Measurements from ENCODE around the gene CDK11A. TPM values are rescaled to one million over a fixed set of nuclear protein-coding genes. Genes with fewer than 3 reads are reported as not detected.
"Not testable (repeated sequence)": the region's sequence is repeated elsewhere in the genome, so short reads cannot be mapped to it uniquely, and the experiment has no call there.

The CDK11A gene
- total RNA-seq, 1 donor from 2014 or later, result 16.7 TPM

GRCh38 chr1:1674806-1675205 lies 49.4 kb downstream of the CDK11A start:
- H3K9ac ChIP-seq (ENCODE audit: low read depth in 1 of 3, low read length in 3 of 3); H3K9me3 ChIP-seq (ENCODE audit: control insufficient read depth in 3 of 3, low read length in 3 of 3); H3K4me3 ChIP-seq (ENCODE audit: low read length in 3 of 3); H3K27ac ChIP-seq (ENCODE audit: low read depth, low read length); H3K27me3 ChIP-seq (ENCODE audit: control insufficient read depth in 3 of 3, insufficient read depth in 3 of 3, low read length in 3 of 3): not testable (repeated sequence)
- H3K4me1 ChIP-seq (ENCODE audit: control insufficient read depth in 3 of 3, insufficient read depth in 3 of 3, low read length in 3 of 3), result peaks cover 5 to 11% (median 7%) of the 10 kb centered on the region in 3 donors
- H3K36me3 ChIP-seq (ENCODE audit: control insufficient read depth in 3 of 3, insufficient read depth in 3 of 3, low read length in 3 of 3), result peaks cover 12 to 18% (median 16%) of the 10 kb centered on the region in 3 donors

GRCh38 chr1:1672181-1672965 lies 51.8 kb downstream of the CDK11A start:
- no peaks in the 10 kb centered on the region for H3K9me3 ChIP-seq (ENCODE audit: control insufficient read depth in 3 of 3, low read length in 3 of 3)
- H3K27ac ChIP-seq (ENCODE audit: low read depth, low read length), result no peak overlapping the region
- H3K4me1 ChIP-seq (ENCODE audit: control insufficient read depth in 3 of 3, insufficient read depth in 3 of 3, low read length in 3 of 3), result no peaks in the 10 kb centered on the region
- H3K36me3 ChIP-seq (ENCODE audit: control insufficient read depth in 3 of 3, insufficient read depth in 3 of 3, low read length in 3 of 3), result peaks cover 21 to 26% (median 26%) of the 10 kb centered on the region in 3 donors
- H3K27me3 ChIP-seq (ENCODE audit: control insufficient read depth in 3 of 3, insufficient read depth in 3 of 3, low read length in 3 of 3), result no peaks in the 10 kb centered on the region
- H3K9ac ChIP-seq (ENCODE audit: low read depth in 1 of 3, low read length in 3 of 3), result no peak overlapping the region
- no peak overlapping the region for H3K4me3 ChIP-seq (ENCODE audit: low read length in 3 of 3)

GRCh38 chr1:1671365-1672119 lies 52.6 kb downstream of the CDK11A start:
- Histone ChIP-seq H3K27ac (ENCODE audit: low read depth, low read length) (no peak overlapping the region), H3K36me3 (ENCODE audit: control insufficient read depth in 3 of 3, insufficient read depth in 3 of 3, low read length in 3 of 3) (peaks cover 22 to 28% (median 27%) of the 10 kb centered on the region in 3 donors), H3K4me1 (ENCODE audit: control insufficient read depth in 3 of 3, insufficient read depth in 3 of 3, low read length in 3 of 3) (no peaks in the 10 kb centered on the region), H3K9ac (ENCODE audit: low read depth in 1 of 3, low read length in 3 of 3) (no peak overlapping the region), H3K27me3 (ENCODE audit: control insufficient read depth in 3 of 3, insufficient read depth in 3 of 3, low read length in 3 of 3) (no peaks in the 10 kb centered on the region), H3K9me3 (ENCODE audit: control insufficient read depth in 3 of 3, low read length in 3 of 3) (no peaks in the 10 kb centered on the region), H3K4me3 (ENCODE audit: low read length in 3 of 3) (no peak overlapping the region)

- H3K27ac ChIP-seq (ENCODE audit: low read depth, low read length), result no peak overlapping the region
- no peaks in the 10 kb centered on the region for H3K9me3 ChIP-seq (ENCODE audit: control insufficient read depth in 3 of 3, low read length in 3 of 3)
- no peaks in the 10 kb centered on the region for H3K4me1 ChIP-seq (ENCODE audit: control insufficient read depth in 3 of 3, insufficient read depth in 3 of 3, low read length in 3 of 3)
- H3K9ac ChIP-seq (ENCODE audit: low read depth in 1 of 3, low read length in 3 of 3), result no peak overlapping the region
- peaks cover 28 to 34% (median 33%) of the 10 kb centered on the region in 3 donors for H3K36me3 ChIP-seq (ENCODE audit: control insufficient read depth in 3 of 3, insufficient read depth in 3 of 3, low read length in 3 of 3)
- H3K4me3 ChIP-seq (ENCODE audit: low read length in 3 of 3), result no peak overlapping the region
- no peaks in the 10 kb centered on the region for H3K27me3 ChIP-seq (ENCODE audit: control insufficient read depth in 3 of 3, insufficient read depth in 3 of 3, low read length in 3 of 3)
Measured at GRCh38 chr1:1670866-1671265, 53.3 kb downstream of the CDK11A start.

- Histone ChIP-seq H3K9me3 (ENCODE audit: control insufficient read depth in 3 of 3, low read length in 3 of 3) (no peaks in the 10 kb centered on the region), H3K36me3 (ENCODE audit: control insufficient read depth in 3 of 3, insufficient read depth in 3 of 3, low read length in 3 of 3) (peaks cover 39 to 45% (median 44%) of the 10 kb centered on the region in 3 donors), H3K4me3 (ENCODE audit: low read length in 3 of 3) (no peak overlapping the region), H3K27me3 (ENCODE audit: control insufficient read depth in 3 of 3, insufficient read depth in 3 of 3, low read length in 3 of 3) (no peaks in the 10 kb centered on the region), H3K27ac (ENCODE audit: low read depth, low read length) (no peak overlapping the region), H3K4me1 (ENCODE audit: control insufficient read depth in 3 of 3, insufficient read depth in 3 of 3, low read length in 3 of 3) (no peaks in the 10 kb centered on the region), H3K9ac (ENCODE audit: low read depth in 1 of 3, low read length in 3 of 3) (no peak overlapping the region)
Measured at GRCh38 chr1:1669468-1670440, 54.4 kb downstream of the CDK11A start.

GRCh38 chr1:1666526-1666925 lies 57.6 kb downstream of the CDK11A start:
- Histone ChIP-seq H3K36me3 (ENCODE audit: control insufficient read depth in 3 of 3, insufficient read depth in 3 of 3, low read length in 3 of 3) (peaks cover 33 to 39% (median 35%) of the 10 kb centered on the region in 3 donors), H3K4me3 (ENCODE audit: low read length in 3 of 3) (no peak overlapping the region), H3K9me3 (ENCODE audit: control insufficient read depth in 3 of 3, low read length in 3 of 3) (no peaks in the 10 kb centered on the region), H3K27me3 (ENCODE audit: control insufficient read depth in 3 of 3, insufficient read depth in 3 of 3, low read length in 3 of 3) (no peaks in the 10 kb centered on the region), H3K9ac (ENCODE audit: low read depth in 1 of 3, low read length in 3 of 3) (no peak overlapping the region), H3K27ac (ENCODE audit: low read depth, low read length) (no peak overlapping the region), H3K4me1 (ENCODE audit: control insufficient read depth in 3 of 3, insufficient read depth in 3 of 3, low read length in 3 of 3) (no peaks in the 10 kb centered on the region)

- Histone ChIP-seq H3K9me3 (ENCODE audit: control insufficient read depth in 3 of 3, low read length in 3 of 3) (no peaks in the 10 kb centered on the region), H3K9ac (ENCODE audit: low read depth in 1 of 3, low read length in 3 of 3) (no peak overlapping the region), H3K4me3 (ENCODE audit: low read length in 3 of 3) (no peak overlapping the region), H3K36me3 (ENCODE audit: control insufficient read depth in 3 of 3, insufficient read depth in 3 of 3, low read length in 3 of 3) (peaks cover 28 to 32% (median 29%) of the 10 kb centered on the region in 3 donors), H3K27me3 (ENCODE audit: control insufficient read depth in 3 of 3, insufficient read depth in 3 of 3, low read length in 3 of 3) (no peaks in the 10 kb centered on the region), H3K4me1 (ENCODE audit: control insufficient read depth in 3 of 3, insufficient read depth in 3 of 3, low read length in 3 of 3) (peaks cover 2 to 4% (median 3%) of the 10 kb centered on the region in 3 donors), H3K27ac (ENCODE audit: low read depth, low read length) (no peak overlapping the region)
Measured at GRCh38 chr1:1665815-1666251, 58.3 kb downstream of the CDK11A start.

GRCh38 chr1:1664941-1665814 lies 59.0 kb downstream of the CDK11A start:
- Histone ChIP-seq H3K4me3 (ENCODE audit: low read length in 3 of 3) (no peak overlapping the region), H3K27ac (ENCODE audit: low read depth, low read length) (no peak overlapping the region), H3K4me1 (ENCODE audit: control insufficient read depth in 3 of 3, insufficient read depth in 3 of 3, low read length in 3 of 3) (peaks cover 3 to 7% (median 5%) of the 10 kb centered on the region in 3 donors), H3K9ac (ENCODE audit: low read depth in 1 of 3, low read length in 3 of 3) (no peak overlapping the region), H3K9me3 (ENCODE audit: control insufficient read depth in 3 of 3, low read length in 3 of 3) (no peaks in the 10 kb centered on the region), H3K27me3 (ENCODE audit: control insufficient read depth in 3 of 3, insufficient read depth in 3 of 3, low read length in 3 of 3) (no peaks in the 10 kb centered on the region), H3K36me3 (ENCODE audit: control insufficient read depth in 3 of 3, insufficient read depth in 3 of 3, low read length in 3 of 3) (peaks cover 26 to 31% (median 28%) of the 10 kb centered on the region in 3 donors)

GRCh38 chr1:1664318-1664717 lies 59.8 kb downstream of the CDK11A start:
- peaks cover 21 to 25% (median 22%) of the 10 kb centered on the region in 3 donors for H3K36me3 ChIP-seq (ENCODE audit: control insufficient read depth in 3 of 3, insufficient read depth in 3 of 3, low read length in 3 of 3)
- not testable (repeated sequence) for H3K9me3 ChIP-seq (ENCODE audit: control insufficient read depth in 3 of 3, low read length in 3 of 3); H3K9ac ChIP-seq (ENCODE audit: low read depth in 1 of 3, low read length in 3 of 3); H3K27me3 ChIP-seq (ENCODE audit: control insufficient read depth in 3 of 3, insufficient read depth in 3 of 3, low read length in 3 of 3); H3K4me1 ChIP-seq (ENCODE audit: control insufficient read depth in 3 of 3, insufficient read depth in 3 of 3, low read length in 3 of 3); H3K4me3 ChIP-seq (ENCODE audit: low read length in 3 of 3); H3K27ac ChIP-seq (ENCODE audit: low read depth, low read length)
